Trophoblast cell (in vitro differentiated cells and primary cell): ENCODE measurements around the gene ATP4A. TPM values are rescaled to one million over a fixed set of nuclear protein-coding genes. Genes with fewer than 3 reads are reported as not detected.

Experiments
- DNase-seq, 2 donors: peaks; one replicate each; pipeline ENCODE4 v3.0.0-alpha.2; 2016
- H2AFZ ChIP-seq: 2 replicates; pipeline ENCODE4 v1.6.1; 2013; ENCODE audit warnings: low read length, moderate library complexity, mild to moderate bottlenecking; ENCODE audit not compliant: insufficient read depth, poor library complexity
- H2AK5ac ChIP-seq: 2 replicates; pipeline ENCODE4 v1.6.1; 2013; ENCODE audit warnings: mild to moderate bottlenecking, low read length
- H2BK120ac ChIP-seq: 2 replicates; pipeline ENCODE4 v1.6.1; 2013; ENCODE audit warnings: low read length, mild to moderate bottlenecking, moderate library complexity; ENCODE audit not compliant: insufficient read depth, poor library complexity
- H2BK12ac ChIP-seq: 2 replicates; pipeline ENCODE4 v1.6.1; 2013; ENCODE audit warnings: mild to moderate bottlenecking, low read length, moderate library complexity
- H2BK5ac ChIP-seq: 2 replicates; pipeline ENCODE4 v1.6.1; 2013; ENCODE audit warnings: low read length, low read depth, moderate library complexity, mild to moderate bottlenecking; ENCODE audit not compliant: poor library complexity
- H3K14ac ChIP-seq: 2 replicates; pipeline ENCODE4 v1.6.1; 2013; ENCODE audit warnings: mild to moderate bottlenecking, low read length
- H3K18ac ChIP-seq: 2 replicates; pipeline ENCODE4 v1.6.1; 2013; ENCODE audit warnings: mild to moderate bottlenecking, low read length
- H3K23ac ChIP-seq: 2 replicates; pipeline ENCODE4 v1.6.1; 2013; ENCODE audit warnings: low read length
- H3K27ac ChIP-seq: 2 replicates; pipeline ENCODE4 v1.5.1; 2013; ENCODE audit warnings: low read depth, mild to moderate bottlenecking, inconsistent platforms, low read length, moderate library complexity
- H3K27me3 ChIP-seq: 2 replicates; pipeline ENCODE4 v1.6.1; 2013; ENCODE audit warnings: inconsistent platforms, mild to moderate bottlenecking, low read length, moderate library complexity; ENCODE audit not compliant: insufficient read depth
- H3K36me3 ChIP-seq, 2 experiments: 1 replicate in 1 of 2; 2 replicates in 1 of 2; pipeline ENCODE4 v1.6.1; 2013; ENCODE audit warnings: low read length in 2 of 2, mild to moderate bottlenecking in 2 of 2, moderate library complexity in 1 of 2; ENCODE audit not compliant: insufficient read depth in 2 of 2, control insufficient read depth in 1 of 2
- H3K4ac ChIP-seq: 2 replicates; pipeline ENCODE4 v1.6.1; 2013; ENCODE audit warnings: low read depth, mild to moderate bottlenecking, low read length, moderate library complexity
- H3K4me1 ChIP-seq, 2 experiments: 1 replicate in 1 of 2; 2 replicates in 1 of 2; pipeline ENCODE4 v1.6.1; 2013; ENCODE audit warnings: low read length in 2 of 2, mild to moderate bottlenecking in 2 of 2, moderate library complexity in 1 of 2; ENCODE audit not compliant: insufficient read depth in 2 of 2, control insufficient read depth in 1 of 2
- H3K4me2 ChIP-seq: 2 replicates; pipeline ENCODE4 v1.6.1; 2013; ENCODE audit warnings: inconsistent platforms, mild to moderate bottlenecking, low read length, moderate library complexity
- H3K4me3 ChIP-seq: 2 replicates; pipeline ENCODE4 v1.5.1; 2013; ENCODE audit warnings: mild to moderate bottlenecking, low read depth, low read length, inconsistent platforms
- H3K79me1 ChIP-seq: one replicate; pipeline ENCODE4 v1.6.1; 2013; ENCODE audit warnings: low read length
- H3K79me2 ChIP-seq: 2 replicates; pipeline ENCODE4 v1.6.1; 2013; ENCODE audit warnings: low read length, mild to moderate bottlenecking; ENCODE audit not compliant: control insufficient read depth, insufficient read depth, poor library complexity
- H3K9ac ChIP-seq: 2 replicates; pipeline ENCODE4 v1.6.1; 2013; ENCODE audit warnings: mild to moderate bottlenecking, low read length
- H3K9me3 ChIP-seq: 2 replicates; pipeline ENCODE4 v1.6.1; 2013; ENCODE audit warnings: low read depth, mild to moderate bottlenecking, control low read depth, inconsistent platforms, low read length; ENCODE audit not compliant: insufficient read depth
- H4K12ac ChIP-seq: 2 replicates; pipeline ENCODE4 v1.6.1; 2013; ENCODE audit warnings: low read depth, mild to moderate bottlenecking, low read length, moderate library complexity
- H4K8ac ChIP-seq: 2 replicates; pipeline ENCODE4 v1.6.1; 2013; ENCODE audit warnings: low read depth, mild to moderate bottlenecking, low read length, moderate library complexity
- H4K91ac ChIP-seq: one replicate; pipeline ENCODE4 v1.6.1; 2013; ENCODE audit warnings: low read depth, mild to moderate bottlenecking, low read length, moderate library complexity
- WGBS: extraction: QIAGEN DNeasy Blood & Tissue Kit; methylation state at CpG from one replicate; pipeline ENCODE4 v1.1.7; 2013; ENCODE audit warnings: missing lambda C conversion rate; ENCODE audit not compliant: insufficient read length, insufficient coverage; ENCODE audit errors: extremely low coverage; 5-methylcytosine and 5-hydroxymethylcytosine counted together
- polyA plus RNA-seq: library from polyadenylated mRNA; stranded (reverse); fragments of 200-250 nt; gene quantifications from 2 replicates; pipeline ENCODE4 v1.2.3, GENCODE V29; 2013

ATP4A gene
- polyA plus RNA-seq: not detected in 2 replicates

GRCh38 chr19:35563207-35563829 is at the start of gene ATP4A:
Gene ATP4A, minus strand, starts transcription at chr19:35563658. Its CDS starts 29 bp downstream, at chr19:35563629.
- H2BK120ac ChIP-seq: no peak within 1 kb of the TSS
- no peak within 1 kb of the TSS for H3K4me2 ChIP-seq
- H3K18ac ChIP-seq: no peak within 1 kb of the TSS
- no CpG with 5 or more reads among the region's 15 CpGs for WGBS
- no peak within 1 kb of the TSS for H3K4ac ChIP-seq
- H4K91ac ChIP-seq: no peak within 1 kb of the TSS
- H3K9me3 ChIP-seq: peaks cover 5% of the 10 kb centered on the region
- no peak within 1 kb of the TSS for H2AFZ ChIP-seq
- H2BK5ac ChIP-seq: no peak within 1 kb of the TSS
- no peaks in the 10 kb centered on the region for H3K79me1 ChIP-seq
- H2AK5ac ChIP-seq: no peak within 1 kb of the TSS
- H3K4me1 ChIP-seq: no peaks in the 10 kb centered on the region
- DNase-seq: no peak
- no peak within 1 kb of the TSS for H2BK12ac ChIP-seq
- no peak within 1 kb of the TSS for H3K9ac ChIP-seq
- no peaks in the 10 kb centered on the region for H3K36me3 ChIP-seq
- no peaks in the 10 kb centered on the region for H3K79me2 ChIP-seq
- peaks cover 8% of the 10 kb centered on the region for H3K27me3 ChIP-seq
- no peak within 1 kb of the TSS for H3K23ac ChIP-seq
- no peak within 1 kb of the TSS for H3K27ac ChIP-seq
- no peak within 1 kb of the TSS for H3K14ac ChIP-seq
- H3K4me3 ChIP-seq: no peak within 1 kb of the TSS
- H4K12ac ChIP-seq: no peak within 1 kb of the TSS
- H4K8ac ChIP-seq: no peak within 1 kb of the TSS

GRCh38 chr19:35612559-35613321 is 49.3 kb upstream of the ATP4A start, which contains the start of gene HAUS5:
Gene HAUS5, plus strand, starts transcription at chr19:35612735. Its CDS starts 60 bp downstream, at chr19:35612795.
- Histone ChIP-seq H3K18ac (peak within 1 kb of the TSS; percentile 62), H2BK5ac (peak within 1 kb of the TSS; percentile 10), H4K12ac (peak within 1 kb of the TSS; percentile 41), H4K91ac (peak within 1 kb of the TSS; percentile 55), H2BK120ac (no peak within 1 kb of the TSS), H3K9ac (peak within 1 kb of the TSS; percentile 67), H3K9me3 (peaks cover 11% of the 10 kb centered on the region), H3K4me2 (peak within 1 kb of the TSS; percentile 83), H3K27me3 (no peaks in the 10 kb centered on the region), H2AK5ac (no peak within 1 kb of the TSS), H3K36me3 (peaks cover 14 to 20% of the 10 kb centered on the region in 2 experiments), H2BK12ac (no peak within 1 kb of the TSS), H3K79me2 (peaks cover 4% of the 10 kb centered on the region), H4K8ac (peak within 1 kb of the TSS; percentile 59), H3K23ac (no peak within 1 kb of the TSS), H2AFZ (peak within 1 kb of the TSS; percentile 47), H3K4me1 (peaks cover 2 to 7% of the 10 kb centered on the region in 2 experiments), H3K4ac (peak within 1 kb of the TSS; percentile 0), H3K4me3 (peak within 1 kb of the TSS; percentile 86), H3K79me1 (peaks cover 4% of the 10 kb centered on the region), H3K27ac (no peak within 1 kb of the TSS), H3K14ac (peak within 1 kb of the TSS; percentile 62)
- DNase-seq: peak; percentile 95 to 99
- WGBS: no CpG with 5 or more reads among the region's 47 CpGs

GRCh38 chr19:35612224-35612558 is 48.7 kb upstream of the ATP4A start:
- Histone ChIP-seq H3K4me3 (no peak overlapping the region), H3K9ac (no peak overlapping the region), H3K79me1 (peaks cover 4% of the 10 kb centered on the region), H3K18ac (no peak overlapping the region), H3K14ac (no peak overlapping the region), H3K4me2 (peak overlapping the region; percentile 49), H3K27me3 (no peaks in the 10 kb centered on the region), H2AK5ac (no peak overlapping the region), H3K4ac (no peak overlapping the region), H4K12ac (peak overlapping the region; percentile 41), H2BK12ac (no peak overlapping the region), H3K36me3 (peaks cover 12 to 18% of the 10 kb centered on the region in 2 experiments), H2BK5ac (no peak overlapping the region), H3K9me3 (peaks cover 11% of the 10 kb centered on the region), H3K23ac (no peak overlapping the region), H3K79me2 (peaks cover 4% of the 10 kb centered on the region), H4K91ac (no peak overlapping the region), H3K4me1 (peaks cover 2 to 7% of the 10 kb centered on the region in 2 experiments), H2AFZ (no peak overlapping the region), H2BK120ac (no peak overlapping the region), H4K8ac (peak overlapping the region; percentile 59), H3K27ac (no peak overlapping the region)
- no peak for DNase-seq
- WGBS: no CpG with 5 or more reads among the region's 9 CpGs

- WGBS: no CpG with 5 or more reads among the region's 6 CpGs
Measured at GRCh38 chr19:35609851-35610353, 46.4 kb upstream of the ATP4A start.

More at GRCh38 chr19:35609851-35610353, 46.4 kb upstream of the ATP4A start:
- no peak overlapping the region for H4K8ac ChIP-seq
- H2AFZ ChIP-seq: no peak overlapping the region
- H3K27ac ChIP-seq: no peak overlapping the region
- peaks cover 2 to 7% of the 10 kb centered on the region in 2 experiments for H3K4me1 ChIP-seq
- H3K23ac ChIP-seq: no peak overlapping the region
- H2BK5ac ChIP-seq: no peak overlapping the region
- no peak overlapping the region for H3K4me2 ChIP-seq
- H3K27me3 ChIP-seq: no peaks in the 10 kb centered on the region
- no peak overlapping the region for H3K4me3 ChIP-seq
- H3K79me2 ChIP-seq: peaks cover 4% of the 10 kb centered on the region
- no peak overlapping the region for H2AK5ac ChIP-seq
- peaks cover 12% of the 10 kb centered on the region for H3K9me3 ChIP-seq
- H4K91ac ChIP-seq: no peak overlapping the region
- H3K79me1 ChIP-seq: peaks cover 4% of the 10 kb centered on the region
- no peak for DNase-seq
- H2BK120ac ChIP-seq: no peak overlapping the region
- no peak overlapping the region for H3K9ac ChIP-seq
- no peak overlapping the region for H3K14ac ChIP-seq
- no peak overlapping the region for H3K18ac ChIP-seq
- H3K36me3 ChIP-seq: peaks cover 1 to 4% of the 10 kb centered on the region in 2 experiments
- no peak overlapping the region for H4K12ac ChIP-seq
- no peak overlapping the region for H3K4ac ChIP-seq
- no peak overlapping the region for H2BK12ac ChIP-seq
